Esophagus muscularis mucosa (tissue), 4 donors: ENCODE results near the gene MTG2.

Experiments used
- EP300 ChIP-seq: sonication (generic); formaldehyde crosslinking; IDR thresholded peaks from one replicate; pipeline ENCODE4 v1.6.1; 2017; ENCODE audit warnings: antibody characterized with exemption
- POLR2A ChIP-seq: fragments of 450-650 bp; IDR thresholded peaks from one replicate; pipeline ENCODE4 v1.6.1; 2017; ENCODE audit warnings: antibody characterized with exemption, moderate library complexity, mild to moderate bottlenecking, low read depth
- TF ChIP-seq, protein P1 (sequence below), 3 experiments: fragments of 200-600 bp in 2 of 3; fragments of 450-650 bp in 1 of 3; sonication (generic) in 2 of 3; IDR thresholded peaks; one replicate each; pipeline ENCODE4 v1.5.1; 2017 to 2019; ENCODE audit warnings: antibody characterized with exemption in 3 of 3, mild to moderate bottlenecking in 2 of 3, moderate library complexity in 1 of 3

DNA sequence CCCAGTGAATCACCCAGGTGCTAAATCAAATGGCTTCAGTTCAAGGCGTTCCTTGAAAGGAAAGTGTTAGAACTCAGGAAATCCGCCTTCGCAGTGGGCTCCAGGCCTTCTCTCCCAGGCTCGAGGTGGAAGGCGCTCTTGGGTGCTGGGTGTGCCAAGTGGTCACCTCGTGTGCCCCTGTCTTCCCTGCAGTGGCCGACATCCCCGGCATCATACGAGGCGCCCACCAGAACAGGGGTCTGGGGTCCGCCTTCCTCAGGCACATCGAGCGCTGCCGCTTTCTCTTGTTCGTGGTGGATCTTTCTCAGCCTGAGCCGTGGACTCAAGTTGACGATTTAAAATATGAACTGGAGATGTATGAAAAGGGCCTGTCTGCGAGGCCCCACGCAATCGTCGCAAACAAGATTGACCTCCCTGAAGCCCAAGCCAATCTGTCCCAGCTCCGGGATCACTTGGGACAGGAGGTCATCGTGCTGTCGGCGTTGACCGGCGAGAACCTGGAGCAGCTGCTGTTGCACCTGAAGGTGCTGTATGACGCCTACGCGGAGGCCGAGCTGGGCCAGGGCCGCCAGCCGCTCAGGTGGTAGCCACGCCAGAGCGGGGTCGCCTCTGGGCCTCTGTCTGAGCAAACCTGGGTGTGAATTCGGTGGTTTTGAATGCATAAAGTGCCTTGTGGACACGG, 17.8 kb downstream of the MTG2 start:
- TF ChIP-seq, protein P1, sequence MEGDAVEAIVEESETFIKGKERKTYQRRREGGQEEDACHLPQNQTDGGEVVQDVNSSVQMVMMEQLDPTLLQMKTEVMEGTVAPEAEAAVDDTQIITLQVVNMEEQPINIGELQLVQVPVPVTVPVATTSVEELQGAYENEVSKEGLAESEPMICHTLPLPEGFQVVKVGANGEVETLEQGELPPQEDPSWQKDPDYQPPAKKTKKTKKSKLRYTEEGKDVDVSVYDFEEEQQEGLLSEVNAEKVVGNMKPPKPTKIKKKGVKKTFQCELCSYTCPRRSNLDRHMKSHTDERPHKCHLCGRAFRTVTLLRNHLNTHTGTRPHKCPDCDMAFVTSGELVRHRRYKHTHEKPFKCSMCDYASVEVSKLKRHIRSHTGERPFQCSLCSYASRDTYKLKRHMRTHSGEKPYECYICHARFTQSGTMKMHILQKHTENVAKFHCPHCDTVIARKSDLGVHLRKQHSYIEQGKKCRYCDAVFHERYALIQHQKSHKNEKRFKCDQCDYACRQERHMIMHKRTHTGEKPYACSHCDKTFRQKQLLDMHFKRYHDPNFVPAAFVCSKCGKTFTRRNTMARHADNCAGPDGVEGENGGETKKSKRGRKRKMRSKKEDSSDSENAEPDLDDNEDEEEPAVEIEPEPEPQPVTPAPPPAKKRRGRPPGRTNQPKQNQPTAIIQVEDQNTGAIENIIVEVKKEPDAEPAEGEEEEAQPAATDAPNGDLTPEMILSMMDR (IDR thresholded peaks at IDR 0.05): no peak
- TF ChIP-seq POLR2A (no peak), EP300 (no peak)
